ENCODE results near the gene SMG1.
"Not testable (repeated sequence)": the region's sequence is repeated elsewhere in the genome, so short reads cannot be mapped to it uniquely, and the experiment has no call there.

The SMG1 gene

GRCh38 chr16:18862891-18863290, 63.3 kb downstream of the SMG1 start:
- H3K27me3 ChIP-seq (replicated peaks; ENCODE audit: control insufficient read depth, insufficient read depth, low read length, poor library complexity, severe bottlenecking); H3K4me3 ChIP-seq (ENCODE audit: insufficient read depth, low read depth, low read length, poor library complexity, severe bottlenecking); H3K27ac ChIP-seq (ENCODE audit: insufficient read depth, low read length, poor library complexity, severe bottlenecking); H3K9me3 ChIP-seq (ENCODE audit: control insufficient read depth, low read length); H3K4me1 ChIP-seq (ENCODE audit: control insufficient read depth, insufficient read depth, low read length, poor library complexity, severe bottlenecking); DNase-seq: not testable (repeated sequence)
- H3K36me3 ChIP-seq (ENCODE audit: control insufficient read depth, insufficient read depth, low read length), result peaks cover 11% of the 10 kb centered on the region

- H3K9me3 ChIP-seq (ENCODE audit: control insufficient read depth, low read length), result no peaks in the 10 kb centered on the region
- no peak overlapping the region for H3K27ac ChIP-seq (ENCODE audit: insufficient read depth, low read length, poor library complexity, severe bottlenecking)
- no peaks in the 10 kb centered on the region for H3K4me1 ChIP-seq (ENCODE audit: control insufficient read depth, insufficient read depth, low read length, poor library complexity, severe bottlenecking)
- no peaks in the 10 kb centered on the region for H3K27me3 ChIP-seq (replicated peaks; ENCODE audit: control insufficient read depth, insufficient read depth, low read length, poor library complexity, severe bottlenecking)
- DNase-seq, result no peak
- H3K4me3 ChIP-seq (ENCODE audit: insufficient read depth, low read depth, low read length, poor library complexity, severe bottlenecking), result no peak overlapping the region
- peaks cover 55% of the 10 kb centered on the region for H3K36me3 ChIP-seq (ENCODE audit: control insufficient read depth, insufficient read depth, low read length)
Observed at GRCh38 chr16:18855196-18855595, 71.0 kb downstream of the SMG1 start.

GRCh38 chr16:18853694-18854093, 72.5 kb downstream of the SMG1 start:
- Histone ChIP-seq H3K36me3 (ENCODE audit: control insufficient read depth, insufficient read depth, low read length) (peaks cover 70% of the 10 kb centered on the region), H3K9me3 (ENCODE audit: control insufficient read depth, low read length) (no peaks in the 10 kb centered on the region), H3K4me1 (ENCODE audit: control insufficient read depth, insufficient read depth, low read length, poor library complexity, severe bottlenecking) (no peaks in the 10 kb centered on the region), H3K27ac (ENCODE audit: insufficient read depth, low read length, poor library complexity, severe bottlenecking) (no peak overlapping the region), H3K27me3 (replicated peaks; ENCODE audit: control insufficient read depth, insufficient read depth, low read length, poor library complexity, severe bottlenecking) (no peaks in the 10 kb centered on the region), H3K4me3 (ENCODE audit: insufficient read depth, low read depth, low read length, poor library complexity, severe bottlenecking) (no peak overlapping the region)
- no peak for DNase-seq

DNA sequence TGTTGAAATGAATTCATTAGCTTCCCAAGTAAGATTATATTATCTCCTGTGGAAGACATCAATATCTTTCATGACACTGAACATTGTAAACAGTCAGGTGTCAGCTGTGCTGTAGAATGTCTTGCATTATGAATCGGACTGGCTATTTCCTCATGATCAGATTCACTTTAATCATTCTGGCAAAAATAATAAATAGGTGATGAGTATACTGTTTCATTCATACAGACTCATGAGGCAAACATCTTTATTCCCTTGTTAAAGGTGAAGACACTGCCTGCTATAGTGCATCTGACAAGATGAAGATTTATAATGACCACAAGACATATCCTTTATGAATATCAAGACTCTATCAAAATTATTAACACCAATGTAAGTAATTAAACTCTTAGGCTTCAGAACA, 73.6 kb downstream of the SMG1 start:
- peaks cover 76% of the 10 kb centered on the region for H3K36me3 ChIP-seq (ENCODE audit: control insufficient read depth, insufficient read depth, low read length)

DNA sequence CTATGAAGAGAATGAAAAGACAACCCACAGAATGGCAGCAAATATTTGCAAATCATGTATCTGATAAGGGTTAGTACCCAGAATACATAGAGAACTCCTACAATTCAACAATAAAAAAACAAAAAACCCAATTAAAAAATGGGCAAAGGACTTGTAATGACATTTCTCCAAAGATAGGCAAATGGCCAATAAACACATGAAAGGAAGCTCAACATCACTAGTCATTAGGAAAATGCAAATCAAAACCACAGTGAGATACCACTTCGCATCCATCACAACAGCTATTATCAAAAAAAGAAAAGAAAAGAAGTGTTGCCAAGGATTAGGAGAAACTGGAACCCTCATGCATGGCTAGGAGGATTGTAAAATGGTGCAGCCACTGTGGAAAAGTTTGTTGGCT, 79.8 kb downstream of the SMG1 start:
- Histone ChIP-seq H3K36me3 (ENCODE audit: control insufficient read depth, insufficient read depth, low read length) (peaks cover 88% of the 10 kb centered on the region), H3K4me3 (ENCODE audit: insufficient read depth, low read depth, low read length, poor library complexity, severe bottlenecking) (no peak overlapping the region), H3K27ac (ENCODE audit: insufficient read depth, low read length, poor library complexity, severe bottlenecking) (no peak overlapping the region), H3K4me1 (ENCODE audit: control insufficient read depth, insufficient read depth, low read length, poor library complexity, severe bottlenecking) (no peaks in the 10 kb centered on the region), H3K27me3 (replicated peaks; ENCODE audit: control insufficient read depth, insufficient read depth, low read length, poor library complexity, severe bottlenecking) (no peaks in the 10 kb centered on the region), H3K9me3 (ENCODE audit: control insufficient read depth, low read length) (no peaks in the 10 kb centered on the region)
- no peak for DNase-seq

More for the DNA sequence above, 73.6 kb downstream of the SMG1 start:
- Histone ChIP-seq H3K4me3 (ENCODE audit: insufficient read depth, low read depth, low read length, poor library complexity, severe bottlenecking) (no peak overlapping the region), H3K4me1 (ENCODE audit: control insufficient read depth, insufficient read depth, low read length, poor library complexity, severe bottlenecking) (no peaks in the 10 kb centered on the region), H3K27ac (ENCODE audit: insufficient read depth, low read length, poor library complexity, severe bottlenecking) (no peak overlapping the region), H3K9me3 (ENCODE audit: control insufficient read depth, low read length) (no peaks in the 10 kb centered on the region), H3K27me3 (replicated peaks; ENCODE audit: control insufficient read depth, insufficient read depth, low read length, poor library complexity, severe bottlenecking) (no peaks in the 10 kb centered on the region)
- DNase-seq, result no peak

DNA sequence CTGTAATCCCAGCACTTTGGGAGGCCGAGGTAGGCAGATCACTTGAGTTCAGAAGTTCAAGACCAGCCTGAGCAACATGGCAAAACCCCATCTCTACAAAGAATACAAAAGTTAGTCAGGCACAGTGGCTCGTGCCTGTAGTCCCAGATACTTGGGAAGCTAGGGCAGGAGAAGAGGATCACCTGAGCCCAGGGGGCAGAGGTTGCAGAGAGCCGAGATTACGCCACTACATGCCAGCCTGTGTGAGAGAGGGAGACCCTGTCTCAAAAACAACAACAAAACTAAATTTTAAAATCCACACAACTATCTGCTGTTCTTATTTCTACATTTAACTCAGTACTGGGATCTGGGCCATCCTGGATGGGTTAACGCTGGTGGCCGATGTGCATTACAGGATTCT, 83.6 kb downstream of the SMG1 start:
- DNase-seq, result no peak
- no peak overlapping the region for H3K27ac ChIP-seq (ENCODE audit: insufficient read depth, low read length, poor library complexity, severe bottlenecking)
- no peak overlapping the region for H3K4me3 ChIP-seq (ENCODE audit: insufficient read depth, low read depth, low read length, poor library complexity, severe bottlenecking)
- H3K36me3 ChIP-seq (ENCODE audit: control insufficient read depth, insufficient read depth, low read length), result peaks cover 82% of the 10 kb centered on the region
- no peaks in the 10 kb centered on the region for H3K9me3 ChIP-seq (ENCODE audit: control insufficient read depth, low read length)
- no peaks in the 10 kb centered on the region for H3K4me1 ChIP-seq (ENCODE audit: control insufficient read depth, insufficient read depth, low read length, poor library complexity, severe bottlenecking)
- H3K27me3 ChIP-seq (replicated peaks; ENCODE audit: control insufficient read depth, insufficient read depth, low read length, poor library complexity, severe bottlenecking), result no peaks in the 10 kb centered on the region

GRCh38 chr16:18841833-18842525, 84.2 kb downstream of the SMG1 start:
- H3K9me3 ChIP-seq (ENCODE audit: control insufficient read depth, low read length), result no peaks in the 10 kb centered on the region
- no peaks in the 10 kb centered on the region for H3K27me3 ChIP-seq (replicated peaks; ENCODE audit: control insufficient read depth, insufficient read depth, low read length, poor library complexity, severe bottlenecking)
- no peak overlapping the region for H3K27ac ChIP-seq (ENCODE audit: insufficient read depth, low read length, poor library complexity, severe bottlenecking)
- no peak for DNase-seq
- H3K4me1 ChIP-seq (ENCODE audit: control insufficient read depth, insufficient read depth, low read length, poor library complexity, severe bottlenecking), result no peaks in the 10 kb centered on the region
- H3K4me3 ChIP-seq (ENCODE audit: insufficient read depth, low read depth, low read length, poor library complexity, severe bottlenecking), result no peak overlapping the region
- peaks cover 82% of the 10 kb centered on the region for H3K36me3 ChIP-seq (ENCODE audit: control insufficient read depth, insufficient read depth, low read length)

DNA sequence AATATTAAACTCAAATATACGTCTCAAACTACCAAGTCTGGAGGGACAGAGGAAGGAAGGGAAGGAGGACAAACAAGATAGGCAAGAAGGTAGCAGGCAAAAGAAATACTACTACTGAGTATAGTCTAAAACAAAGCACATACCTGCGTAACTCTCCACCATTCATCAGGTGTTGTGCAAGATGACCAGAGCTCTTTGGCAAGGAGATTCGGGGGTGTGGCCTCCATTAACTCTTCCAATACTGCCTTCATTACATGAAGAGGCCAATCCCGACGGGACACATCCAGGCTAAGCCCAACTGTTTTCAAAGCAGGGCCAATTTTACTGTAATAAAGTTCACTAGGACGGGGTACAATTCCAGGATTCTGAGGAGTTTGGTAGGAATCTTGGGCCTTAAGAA, 86.7 kb downstream of the SMG1 start:
- Histone ChIP-seq H3K27ac (ENCODE audit: insufficient read depth, low read length, poor library complexity, severe bottlenecking) (no peak overlapping the region), H3K27me3 (replicated peaks; ENCODE audit: control insufficient read depth, insufficient read depth, low read length, poor library complexity, severe bottlenecking) (no peaks in the 10 kb centered on the region), H3K36me3 (ENCODE audit: control insufficient read depth, insufficient read depth, low read length) (peaks cover 82% of the 10 kb centered on the region), H3K9me3 (ENCODE audit: control insufficient read depth, low read length) (no peaks in the 10 kb centered on the region), H3K4me1 (ENCODE audit: control insufficient read depth, insufficient read depth, low read length, poor library complexity, severe bottlenecking) (no peaks in the 10 kb centered on the region), H3K4me3 (ENCODE audit: insufficient read depth, low read depth, low read length, poor library complexity, severe bottlenecking) (no peak overlapping the region)
- no peak for DNase-seq

DNA sequence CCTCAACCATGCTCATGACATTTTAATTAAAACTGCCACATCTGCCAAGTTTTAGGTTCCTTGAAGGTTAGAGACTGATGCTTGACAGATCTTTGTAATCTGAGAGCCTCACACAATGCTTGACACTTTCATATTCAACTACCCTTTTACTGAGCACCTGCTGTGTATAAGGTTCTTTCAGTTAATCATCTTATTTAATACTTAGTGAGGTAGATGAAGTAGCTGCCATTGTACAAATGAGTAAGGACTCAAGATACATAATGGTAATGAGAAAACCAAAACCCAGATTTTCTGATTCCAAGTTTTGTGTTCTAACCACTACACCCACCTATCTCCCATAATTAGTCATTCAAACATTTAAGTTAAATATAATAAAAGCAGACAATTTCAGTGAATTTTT, 89.5 kb downstream of the SMG1 start:
- no peaks in the 10 kb centered on the region for H3K9me3 ChIP-seq (ENCODE audit: control insufficient read depth, low read length)
- H3K4me1 ChIP-seq (ENCODE audit: control insufficient read depth, insufficient read depth, low read length, poor library complexity, severe bottlenecking), result no peaks in the 10 kb centered on the region
- H3K36me3 ChIP-seq (ENCODE audit: control insufficient read depth, insufficient read depth, low read length), result peaks cover 81% of the 10 kb centered on the region
- DNase-seq, result no peak
- no peaks in the 10 kb centered on the region for H3K27me3 ChIP-seq (replicated peaks; ENCODE audit: control insufficient read depth, insufficient read depth, low read length, poor library complexity, severe bottlenecking)
- no peak overlapping the region for H3K4me3 ChIP-seq (ENCODE audit: insufficient read depth, low read depth, low read length, poor library complexity, severe bottlenecking)
- no peak overlapping the region for H3K27ac ChIP-seq (ENCODE audit: insufficient read depth, low read length, poor library complexity, severe bottlenecking)

DNA sequence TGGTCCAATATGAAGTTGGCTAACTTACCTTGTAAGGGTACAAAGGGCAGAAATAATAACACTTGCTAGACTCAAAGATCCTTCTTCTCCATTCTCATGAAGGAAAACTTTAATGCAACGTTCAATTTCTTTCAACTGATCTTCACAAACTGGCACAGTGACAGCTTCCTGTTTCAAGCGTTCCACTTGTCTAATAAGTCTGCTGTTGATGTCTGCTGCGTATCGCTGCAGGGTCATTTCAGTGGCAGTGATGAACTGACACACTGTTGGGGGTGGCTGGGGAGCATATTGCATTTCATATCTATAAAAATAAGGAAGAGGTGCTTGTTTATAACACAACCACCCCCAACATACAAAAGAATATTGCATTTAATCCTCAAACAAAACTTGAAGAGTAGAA, 91.3 kb downstream of the SMG1 start:
- H3K4me1 ChIP-seq (ENCODE audit: control insufficient read depth, insufficient read depth, low read length, poor library complexity, severe bottlenecking), result no peaks in the 10 kb centered on the region
- no peaks in the 10 kb centered on the region for H3K9me3 ChIP-seq (ENCODE audit: control insufficient read depth, low read length)
- no peak overlapping the region for H3K4me3 ChIP-seq (ENCODE audit: insufficient read depth, low read depth, low read length, poor library complexity, severe bottlenecking)
- no peak for DNase-seq
- peaks cover 78% of the 10 kb centered on the region for H3K36me3 ChIP-seq (ENCODE audit: control insufficient read depth, insufficient read depth, low read length)
- H3K27me3 ChIP-seq (replicated peaks; ENCODE audit: control insufficient read depth, insufficient read depth, low read length, poor library complexity, severe bottlenecking), result no peaks in the 10 kb centered on the region
- no peak overlapping the region for H3K27ac ChIP-seq (ENCODE audit: insufficient read depth, low read length, poor library complexity, severe bottlenecking)
